ENCODE measurements around the gene KLF16. TPM values are rescaled to one million over a fixed set of nuclear protein-coding genes. Genes with fewer than 3 reads are reported as not detected.
A peak's percentile ranks its signal among the peaks of the same experiment; 100 is the strongest.

Gene KLF16
- total and polyA plus RNA-seq, 9 of the 15 experiments (the other 6 are each of a cell fraction or from before 2014, with no cell fraction given), result 0.04 to 60.4 (median 6.8) TPM

DNA sequence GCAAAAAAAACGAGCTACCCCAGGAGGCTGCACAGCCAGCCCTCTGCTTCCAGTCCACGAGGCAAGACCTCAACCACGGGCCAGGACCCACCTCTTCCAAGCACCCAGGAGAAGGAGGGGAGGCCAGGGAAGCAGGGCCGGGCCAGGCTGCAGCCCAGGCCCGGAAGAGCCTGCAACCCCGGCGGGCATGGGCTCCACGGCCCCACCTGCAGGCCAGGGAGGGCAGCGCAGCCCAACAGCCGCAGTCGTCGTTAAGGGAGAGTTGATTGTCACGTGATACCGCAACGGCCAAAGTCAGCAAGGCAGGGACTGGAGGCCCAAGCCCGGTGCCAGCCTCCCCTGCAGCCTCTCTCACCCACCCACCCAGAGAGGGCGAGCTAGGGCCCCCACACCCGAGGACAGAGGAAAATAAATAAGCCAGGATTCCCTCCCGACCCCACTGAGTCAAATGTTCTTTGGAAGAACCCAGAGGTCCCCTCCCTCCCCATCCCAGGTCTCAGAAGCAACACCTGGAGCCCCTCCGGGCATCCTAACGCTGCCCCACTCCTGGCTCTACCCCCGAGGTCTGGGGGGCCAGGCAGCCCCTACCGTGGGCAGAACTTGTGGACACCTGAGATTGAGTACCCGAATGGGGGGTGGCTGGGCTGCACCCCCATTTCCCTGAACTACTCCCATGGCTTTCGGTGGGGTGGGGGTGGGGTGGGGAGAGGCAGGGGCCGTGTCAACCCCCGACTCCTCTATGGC is 9.9 kb downstream of the KLF16 start (continued):
- TF ChIP-seq KDM5B (IDR thresholded peaks at IDR 0.05; ENCODE audit: insufficient replicate concordance, low read depth, low read length) (no peak), ZNF436 (CRISPR knock-in tag; IDR thresholded peaks at IDR 0.05) (no peak), ZNF551 (CRISPR knock-in tag; IDR thresholded peaks at IDR 0.05) (no peak), EP400 (IDR thresholded peaks at IDR 0.05) (peak; percentile 58; the same call in 1 of the 2 replicates), TCF3 (CRISPR knock-in tag; IDR thresholded peaks at IDR 0.05) (0 out of 2 replicates have a peak, but pooled peaks have one; percentile 13), ESRRB (CRISPR knock-in tag; IDR thresholded peaks at IDR 0.05; ENCODE audit: borderline replicate concordance) (no peak; the same call in 1 of the 2 replicates), ZNF165 (CRISPR knock-in tag; IDR thresholded peaks at IDR 0.05; ENCODE audit: borderline replicate concordance) (no peak), C11orf30 (IDR thresholded peaks at IDR 0.05; ENCODE audit: low read depth) (no peak; the same call in 1 of the 2 replicates), ZNF347 (CRISPR knock-in tag; IDR thresholded peaks at IDR 0.05; ENCODE audit: low read depth) (no peak), DDX20 (tag; IDR thresholded peaks at IDR 0.05; ENCODE audit: low read depth) (no peak), TCF7 (IDR thresholded peaks at IDR 0.05; ENCODE audit: borderline replicate concordance) (no peak), GTF2B (IDR thresholded peaks at IDR 0.05; ENCODE audit: extremely low read depth, insufficient read length) (no peak), E2F3 (CRISPR knock-in tag; IDR thresholded peaks at IDR 0.05) (0 out of 2 replicates have a peak, but pooled peaks have one; percentile 38), THRAP3 (IDR thresholded peaks at IDR 0.05; ENCODE audit: borderline replicate concordance) (no peak), HMG20B (CRISPR knock-in tag; IDR thresholded peaks at IDR 0.05) (no peak), ZBTB1 (CRISPR knock-in tag; IDR thresholded peaks at IDR 0.05; ENCODE audit: borderline replicate concordance, low read depth) (no peak), BRF2 (IDR thresholded peaks at IDR 0.05; ENCODE audit: borderline replicate concordance, insufficient read depth, insufficient read length) (no peak), SLC30A9 (CRISPR knock-in tag; IDR thresholded peaks at IDR 0.05) (no peak), MECOM (CRISPR knock-in tag; IDR thresholded peaks at IDR 0.05) (no peak), L3MBTL2 (IDR thresholded peaks at IDR 0.05) (peak; percentile 77), POLR3G (IDR thresholded peaks at IDR 0.05; ENCODE audit: extremely low read depth, insufficient read length, insufficient replicate concordance) (no peak)
- TF ChIP-seq, protein P1, sequence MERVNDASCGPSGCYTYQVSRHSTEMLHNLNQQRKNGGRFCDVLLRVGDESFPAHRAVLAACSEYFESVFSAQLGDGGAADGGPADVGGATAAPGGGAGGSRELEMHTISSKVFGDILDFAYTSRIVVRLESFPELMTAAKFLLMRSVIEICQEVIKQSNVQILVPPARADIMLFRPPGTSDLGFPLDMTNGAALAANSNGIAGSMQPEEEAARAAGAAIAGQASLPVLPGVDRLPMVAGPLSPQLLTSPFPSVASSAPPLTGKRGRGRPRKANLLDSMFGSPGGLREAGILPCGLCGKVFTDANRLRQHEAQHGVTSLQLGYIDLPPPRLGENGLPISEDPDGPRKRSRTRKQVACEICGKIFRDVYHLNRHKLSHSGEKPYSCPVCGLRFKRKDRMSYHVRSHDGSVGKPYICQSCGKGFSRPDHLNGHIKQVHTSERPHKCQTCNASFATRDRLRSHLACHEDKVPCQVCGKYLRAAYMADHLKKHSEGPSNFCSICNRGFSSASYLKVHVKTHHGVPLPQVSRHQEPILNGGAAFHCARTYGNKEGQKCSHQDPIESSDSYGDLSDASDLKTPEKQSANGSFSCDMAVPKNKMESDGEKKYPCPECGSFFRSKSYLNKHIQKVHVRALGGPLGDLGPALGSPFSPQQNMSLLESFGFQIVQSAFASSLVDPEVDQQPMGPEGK (CRISPR knock-in tag; IDR thresholded peaks at IDR 0.05; ENCODE audit: borderline replicate concordance), result no peak
- TF ChIP-seq, protein P2, sequence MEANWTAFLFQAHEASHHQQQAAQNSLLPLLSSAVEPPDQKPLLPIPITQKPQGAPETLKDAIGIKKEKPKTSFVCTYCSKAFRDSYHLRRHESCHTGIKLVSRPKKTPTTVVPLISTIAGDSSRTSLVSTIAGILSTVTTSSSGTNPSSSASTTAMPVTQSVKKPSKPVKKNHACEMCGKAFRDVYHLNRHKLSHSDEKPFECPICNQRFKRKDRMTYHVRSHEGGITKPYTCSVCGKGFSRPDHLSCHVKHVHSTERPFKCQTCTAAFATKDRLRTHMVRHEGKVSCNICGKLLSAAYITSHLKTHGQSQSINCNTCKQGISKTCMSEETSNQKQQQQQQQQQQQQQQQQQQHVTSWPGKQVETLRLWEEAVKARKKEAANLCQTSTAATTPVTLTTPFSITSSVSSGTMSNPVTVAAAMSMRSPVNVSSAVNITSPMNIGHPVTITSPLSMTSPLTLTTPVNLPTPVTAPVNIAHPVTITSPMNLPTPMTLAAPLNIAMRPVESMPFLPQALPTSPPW (CRISPR knock-in tag; IDR thresholded peaks at IDR 0.05), result no peak; the same call in 1 of the 2 replicates
